Panc1 (cell line): Measurements from ENCODE around the gene MOV10. TPM values are rescaled to one million over a fixed set of nuclear protein-coding genes. Genes with fewer than 3 reads are reported as not detected.

Source experiments
- ATAC-seq: fragments of 200-7000 bp; cut with Tn5 transposase; 2 replicates; pipeline ENCODE4 v1.9.1; 2020; ENCODE audit warnings: mild to moderate bottlenecking, moderate library complexity
- BruUV-seq: library from RNA; stranded (reverse); fragments of 400-500 nt; replicated peaks from 2 replicates; lab custom pipeline; 2021; lab: Mats Ljungman, UMichigan
- CTCF ChIA-PET: fragments of 300-600 bp; sonication (Branson Sonifier 250); formaldehyde crosslinking; loops from one replicate; lab custom pipeline; 2022; ENCODE audit warnings: antibody characterized with exemption; lab: Charles Lee
- POLR2A ChIA-PET: fragments of 300-600 bp; sonication (Branson Sonifier 250); formaldehyde crosslinking; loops from one replicate; lab custom pipeline; 2022; ENCODE audit warnings: antibody characterized with exemption; lab: Charles Lee
- DNase-seq: peaks from one replicate; pipeline ENCODE4 v3.0.0-alpha.2; 2010; ENCODE audit warnings: low read depth, low spot score
- H3K27ac ChIP-seq: 2 replicates; pipeline ENCODE4 v1.5.1; 2011; ENCODE audit warnings: mild to moderate bottlenecking, low read length, inconsistent platforms
- H3K27me3 ChIP-seq: fragments of 200-500 bp; sonication (Bioruptor generic); 2 replicates; pipeline ENCODE4 v1.6.0; 2014; ENCODE audit warnings: low read length, inconsistent platforms; ENCODE audit not compliant: control insufficient read depth, insufficient read depth
- H3K36me3 ChIP-seq: fragments of 200-500 bp; sonication (Bioruptor generic); 2 replicates; pipeline ENCODE4 v1.5.1; 2014; ENCODE audit warnings: inconsistent platforms, mild to moderate bottlenecking, low read length, moderate library complexity; ENCODE audit not compliant: control insufficient read depth, insufficient read depth
- H3K4me1 ChIP-seq: 2 replicates; pipeline ENCODE4 v1.5.1; 2011; ENCODE audit warnings: inconsistent platforms, mild to moderate bottlenecking, low read length, moderate library complexity; ENCODE audit not compliant: control insufficient read depth, insufficient read depth
- H3K4me3 ChIP-seq, 2 experiments: 2 replicates each; pipeline ENCODE4 v1.5.1; 2011 to 2012; ENCODE audit warnings: low read depth in 2 of 2, low read length in 2 of 2, mild to moderate bottlenecking in 2 of 2, inconsistent platforms in 1 of 2, moderate library complexity in 1 of 2
- H3K9me3 ChIP-seq: fragments of 200-500 bp; sonication (Bioruptor generic); 2 replicates; pipeline ENCODE4 v1.5.1; 2014; ENCODE audit warnings: low read depth, mild to moderate bottlenecking, inconsistent platforms, low read length, moderate library complexity; ENCODE audit not compliant: control insufficient read depth, insufficient read depth
- POLR2AphosphoS5 ChIP-seq: IDR thresholded peaks from 2 replicates; pipeline ENCODE4 v1.6.1; 2012; ENCODE audit warnings: mild to moderate bottlenecking, low read depth, low read length, moderate library complexity
- REST ChIP-seq, 2 experiments: IDR thresholded peaks; 2 replicates each; pipeline ENCODE4 v1.6.1; 2011 to 2012; ENCODE audit warnings: low read depth in 2 of 2, control low read depth in 1 of 2, low read length in 1 of 2, mild to moderate bottlenecking in 1 of 2, moderate library complexity in 1 of 2; ENCODE audit not compliant: insufficient read depth in 1 of 2
- SIN3A ChIP-seq: IDR thresholded peaks from 2 replicates; pipeline ENCODE4 v1.6.1; 2012; ENCODE audit warnings: low read depth, mild to moderate bottlenecking, low read length, moderate library complexity, borderline replicate concordance; ENCODE audit not compliant: insufficient read depth
- TCF7L2 ChIP-seq: IDR thresholded peaks from 2 replicates; pipeline ENCODE4 v1.6.1; 2011; ENCODE audit warnings: mild to moderate bottlenecking, low read depth, low read length, inconsistent platforms
- in situ Hi-C: cut with HindIII; loops from 2 replicates; pipeline ENCODE4 v1.10.0; 2016; ENCODE audit warnings: low sequenced_read_pairs, low pct_unique_long_range_greater_than_20kb
- intact Hi-C: fragments of 100-400 bp; cut with micrococcal nuclease; formaldehyde crosslinking; loops from one replicate; pipeline ENCODE4 v1.10.0; 2022; ENCODE audit not compliant: unreplicated experiment
- total RNA-seq: library from RNA; stranded (reverse); gene quantifications from one replicate; pipeline ENCODE4 v1.2.1, GENCODE V29; 2021; ENCODE audit not compliant: unreplicated experiment
- TF ChIP-seq, protein P1 (sequence below): fragments of 450-650 bp; IDR thresholded peaks from 2 replicates; pipeline ENCODE4 v1.5.1; 2017; ENCODE audit warnings: mild to moderate bottlenecking

The MOV10 gene
- total RNA-seq, 1 experiment from 2014 or later = 106 TPM

DNA sequence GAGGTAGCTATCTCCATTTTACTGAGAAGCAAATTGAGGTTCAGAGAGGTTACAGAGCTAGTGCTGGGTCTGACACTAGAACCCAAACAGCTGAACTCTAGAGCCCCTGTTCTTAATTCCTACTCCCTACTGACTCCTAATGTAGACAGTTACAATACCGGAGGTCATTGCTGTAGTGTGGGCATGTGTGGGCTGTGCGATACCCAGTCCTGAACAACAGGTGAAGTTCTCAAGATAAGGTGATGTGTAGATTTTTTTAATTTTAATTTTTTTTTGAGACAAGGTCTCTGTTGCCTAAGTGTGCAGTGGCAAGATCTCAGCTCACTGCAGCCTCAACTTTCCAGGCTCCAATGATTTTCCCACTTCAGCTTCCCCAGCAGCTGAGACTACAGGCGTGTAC, 34.0 kb downstream of the MOV10 start:
- no TSS peak for BruUV-seq
- no peak for DNase-seq
- Histone ChIP-seq H3K9me3 (no peaks in the 10 kb centered on the region), H3K27ac (no peak overlapping the region), H3K4me1 (peaks cover 19% of the 10 kb centered on the region), H3K36me3 (peaks cover 2% of the 10 kb centered on the region; the same call in 1 of the 2 replicates), H3K27me3 (no peaks in the 10 kb centered on the region), H3K4me3 (no peak overlapping the region)
- ATAC-seq = no peak
- in situ Hi-C loops (no loop called here), intact Hi-C loops (no loop called here)
- CTCF ChIA-PET = no interaction called here
- POLR2A ChIA-PET = no interaction called here
- TF ChIP-seq REST (IDR thresholded peaks at IDR 0.05; ENCODE audit: insufficient read depth in 1 of 2, low read depth in 2 of 2, low read length in 1 of 2) = no peak
- TF ChIP-seq, protein P1, sequence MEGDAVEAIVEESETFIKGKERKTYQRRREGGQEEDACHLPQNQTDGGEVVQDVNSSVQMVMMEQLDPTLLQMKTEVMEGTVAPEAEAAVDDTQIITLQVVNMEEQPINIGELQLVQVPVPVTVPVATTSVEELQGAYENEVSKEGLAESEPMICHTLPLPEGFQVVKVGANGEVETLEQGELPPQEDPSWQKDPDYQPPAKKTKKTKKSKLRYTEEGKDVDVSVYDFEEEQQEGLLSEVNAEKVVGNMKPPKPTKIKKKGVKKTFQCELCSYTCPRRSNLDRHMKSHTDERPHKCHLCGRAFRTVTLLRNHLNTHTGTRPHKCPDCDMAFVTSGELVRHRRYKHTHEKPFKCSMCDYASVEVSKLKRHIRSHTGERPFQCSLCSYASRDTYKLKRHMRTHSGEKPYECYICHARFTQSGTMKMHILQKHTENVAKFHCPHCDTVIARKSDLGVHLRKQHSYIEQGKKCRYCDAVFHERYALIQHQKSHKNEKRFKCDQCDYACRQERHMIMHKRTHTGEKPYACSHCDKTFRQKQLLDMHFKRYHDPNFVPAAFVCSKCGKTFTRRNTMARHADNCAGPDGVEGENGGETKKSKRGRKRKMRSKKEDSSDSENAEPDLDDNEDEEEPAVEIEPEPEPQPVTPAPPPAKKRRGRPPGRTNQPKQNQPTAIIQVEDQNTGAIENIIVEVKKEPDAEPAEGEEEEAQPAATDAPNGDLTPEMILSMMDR = no peak
- no peak for TF ChIP-seq TCF7L2
- no peak for TF ChIP-seq SIN3A
- TF ChIP-seq POLR2AphosphoS5 = no peak

GRCh38 chr1:112710159-112710558, 35.7 kb downstream of the MOV10 start:
- H3K4me3 ChIP-seq = no peak overlapping the region
- no peaks in the 10 kb centered on the region for H3K27me3 ChIP-seq
- H3K27ac ChIP-seq = no peak overlapping the region
- H3K4me1 ChIP-seq = peaks cover 9% of the 10 kb centered on the region
- H3K9me3 ChIP-seq = no peaks in the 10 kb centered on the region
- in situ Hi-C loops (no loop called here), intact Hi-C loops (no loop called here)
- no peaks in the 10 kb centered on the region for H3K36me3 ChIP-seq
- no TSS peak for BruUV-seq
- no peak for ATAC-seq
- no peak for DNase-seq
- CTCF ChIA-PET = no interaction called here
- TF ChIP-seq TCF7L2 = no peak
- no peak for TF ChIP-seq SIN3A
- TF ChIP-seq, protein P1 = no peak
- TF ChIP-seq POLR2AphosphoS5 = no peak
- TF ChIP-seq REST (IDR thresholded peaks at IDR 0.05; ENCODE audit: insufficient read depth in 1 of 2, low read depth in 2 of 2, low read length in 1 of 2) = no peak
- POLR2A ChIA-PET = no interaction called here
